IPS DF 4.7 (cell line): ENCODE results near the gene NIM1K.
"Not testable (repeated sequence)": the region's sequence is repeated elsewhere in the genome, so short reads cannot be mapped to it uniquely, and the experiment has no call there.

Experiments used
- DNase-seq: peaks from one replicate; pipeline ENCODE4 v3.0.0-alpha.2; 2013; ENCODE audit warnings: low spot score; ENCODE audit errors: extremely low read depth

Gene NIM1K

DNA sequence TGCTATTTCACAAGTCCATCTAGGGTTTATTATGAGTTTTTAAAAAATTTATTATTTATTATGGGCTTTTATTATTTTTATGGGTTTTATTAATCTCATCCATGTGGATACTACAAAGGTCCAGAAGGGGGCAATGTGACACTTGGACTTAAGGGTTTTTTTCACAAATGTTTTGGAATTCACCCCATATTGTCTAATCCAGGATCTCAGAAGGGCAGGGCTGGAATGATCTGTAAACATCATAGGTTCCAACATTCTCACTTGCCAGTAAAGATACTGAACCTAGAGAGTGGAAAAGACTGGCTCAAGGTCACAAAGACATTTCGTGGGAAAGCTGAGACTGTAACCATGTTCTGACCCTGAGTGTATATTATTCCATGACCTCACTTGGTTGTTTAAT lies 35.6 kb downstream of the NIM1K start:
- no peak for DNase-seq

DNA sequence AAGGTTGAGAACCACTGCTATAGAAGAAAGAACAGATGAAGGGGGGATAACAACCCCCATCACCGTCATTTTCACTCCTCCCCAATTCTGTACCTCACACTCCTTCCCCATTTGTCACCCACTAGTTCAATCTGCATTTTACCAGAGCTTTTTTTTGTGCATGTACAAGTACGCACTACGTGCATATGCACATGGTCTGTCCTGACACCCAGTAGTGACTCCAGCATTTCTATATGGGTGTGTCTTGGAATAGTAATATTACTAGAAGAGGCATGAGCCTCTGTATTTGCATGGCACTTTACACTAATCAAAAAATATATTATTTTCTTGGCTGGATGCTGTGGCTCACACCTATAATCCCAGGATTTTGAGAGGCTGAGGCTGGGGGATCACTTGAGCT lies 38.7 kb downstream of the NIM1K start:
- no peak for DNase-seq

DNA sequence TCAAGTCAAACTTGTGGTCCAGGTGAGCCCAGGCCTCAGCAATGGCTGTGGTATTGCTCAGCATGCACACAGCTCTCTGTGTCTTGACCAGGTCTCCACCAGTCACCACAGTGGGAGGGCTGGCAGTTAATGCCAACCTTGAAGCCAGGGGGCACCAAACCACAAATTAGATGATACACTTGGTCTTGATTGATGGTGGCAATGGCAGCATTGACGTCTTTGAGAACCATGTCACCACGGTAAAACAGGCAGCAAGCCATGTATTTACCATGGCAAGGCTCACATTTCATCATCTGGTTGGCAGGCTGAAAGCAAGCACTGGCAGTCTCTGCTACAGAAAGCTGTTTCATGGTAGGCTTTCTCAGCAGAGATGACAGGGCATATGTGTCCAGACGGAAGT lies 40.0 kb downstream of the NIM1K start:
- DNase-seq: no peak

DNA sequence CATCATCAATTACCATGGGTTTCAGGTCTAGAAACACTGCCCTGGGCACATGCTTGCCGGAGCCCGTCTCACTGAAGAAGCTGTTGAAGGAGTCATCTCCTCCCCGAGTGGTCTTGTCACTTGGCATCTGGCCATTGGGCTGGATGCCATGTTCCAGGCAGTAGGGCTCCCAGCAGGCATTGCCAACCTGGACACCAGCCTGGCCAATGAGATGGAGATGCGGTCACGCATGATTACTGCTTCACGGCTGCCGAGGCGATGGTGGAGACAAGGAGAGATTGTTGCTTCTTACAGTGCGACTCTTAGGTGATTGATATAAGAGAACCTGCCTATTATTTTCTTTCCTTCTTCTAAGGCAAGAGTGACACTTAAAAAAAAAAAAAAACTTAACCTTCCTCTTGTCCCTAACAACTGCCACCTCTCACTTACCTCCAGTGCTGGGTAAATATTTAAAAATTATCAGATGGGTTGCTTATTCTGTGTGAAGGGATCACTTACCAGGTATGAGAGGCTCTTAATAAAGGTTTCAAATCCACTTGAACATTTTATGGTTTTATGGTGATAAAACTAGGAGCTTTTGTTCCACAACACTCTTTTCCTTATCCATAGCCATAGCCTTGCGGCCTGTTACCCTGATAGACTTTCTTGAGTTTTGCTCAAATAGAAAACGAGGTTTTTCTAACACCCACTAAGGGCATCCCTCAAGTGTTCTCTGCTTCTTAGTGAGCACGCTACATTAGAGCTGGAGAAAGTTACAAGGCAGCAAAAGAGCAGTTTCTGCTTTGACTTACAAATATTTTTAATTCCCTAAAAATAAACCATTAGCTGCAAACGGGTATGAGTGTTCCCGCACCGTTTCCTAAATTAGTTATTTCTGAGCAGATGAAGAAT lies 41.2 kb downstream of the NIM1K start:
- DNase-seq: no peak

DNA sequence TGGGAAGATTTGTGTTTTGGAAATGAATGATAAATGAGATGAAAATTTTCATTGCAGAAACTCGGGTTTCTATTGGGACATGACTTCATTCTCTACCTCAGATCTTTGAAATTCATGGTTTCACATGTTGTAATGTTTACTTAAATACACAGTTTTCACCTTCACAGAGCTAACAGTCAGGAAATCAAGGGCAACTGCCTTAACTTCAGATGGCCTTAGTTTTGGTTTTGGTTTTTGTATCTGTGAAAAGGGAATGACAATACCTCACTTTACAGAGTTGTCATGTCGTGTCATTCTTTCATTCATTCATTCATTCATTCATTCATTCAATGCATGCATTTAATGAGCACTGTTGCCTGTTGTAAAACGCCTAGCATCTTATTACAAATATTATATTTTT lies 41.9 kb downstream of the NIM1K start:
- no peak for DNase-seq

DNA sequence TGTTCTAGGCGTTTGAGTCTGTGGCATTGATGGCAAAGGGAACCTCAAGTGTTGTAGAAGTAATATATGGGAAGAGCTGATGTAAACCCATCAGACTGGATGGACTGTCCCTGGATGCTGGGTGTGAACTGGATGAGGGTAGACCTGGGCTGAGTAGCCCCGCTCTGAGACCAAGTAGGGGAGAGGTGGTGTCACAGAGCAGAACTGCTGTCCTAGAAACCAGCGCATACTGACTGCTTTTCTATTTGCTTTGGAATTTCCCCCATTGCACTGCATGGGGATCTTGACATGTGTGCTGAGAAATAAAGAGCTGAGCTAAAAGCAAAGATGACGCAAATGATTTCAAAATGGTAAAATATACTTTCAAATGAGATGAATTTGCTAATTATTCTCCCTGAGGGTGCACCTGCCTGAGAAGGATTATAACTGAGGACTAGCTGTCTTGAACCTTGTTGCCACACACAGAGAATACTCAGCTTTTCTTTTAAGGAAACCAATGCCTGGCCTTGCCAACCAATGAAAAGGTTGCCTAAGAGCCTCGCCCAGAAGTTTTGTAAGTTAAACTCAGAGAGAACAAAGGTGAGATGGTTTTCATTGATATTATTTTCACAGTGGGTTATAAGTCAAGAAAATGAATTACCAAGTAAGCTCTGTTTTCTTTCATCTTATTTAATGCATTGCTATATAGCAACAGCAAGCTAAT lies 44.8 kb downstream of the NIM1K start:
- no peak for DNase-seq

DNA sequence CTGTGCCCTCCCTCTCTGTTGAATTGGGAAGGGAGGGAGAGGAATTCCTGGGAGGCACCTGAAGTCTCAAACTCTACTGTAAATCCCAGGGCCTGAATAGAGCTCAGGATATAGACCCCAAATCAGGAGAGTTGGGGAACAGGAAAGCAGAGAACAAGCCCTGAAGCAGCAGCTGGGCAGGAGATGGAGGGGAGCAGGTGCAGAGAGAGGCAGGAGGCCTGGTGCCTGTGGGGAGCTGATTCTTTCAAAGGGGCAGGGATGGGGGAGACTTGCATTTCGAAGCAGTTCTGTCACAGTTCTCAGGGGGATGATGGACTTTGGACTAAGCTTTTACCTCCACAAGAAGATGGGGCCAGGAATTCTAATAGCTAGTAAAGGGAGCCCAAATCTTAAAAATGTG lies 50.2 kb downstream of the NIM1K start:
- DNase-seq: no peak

DNA sequence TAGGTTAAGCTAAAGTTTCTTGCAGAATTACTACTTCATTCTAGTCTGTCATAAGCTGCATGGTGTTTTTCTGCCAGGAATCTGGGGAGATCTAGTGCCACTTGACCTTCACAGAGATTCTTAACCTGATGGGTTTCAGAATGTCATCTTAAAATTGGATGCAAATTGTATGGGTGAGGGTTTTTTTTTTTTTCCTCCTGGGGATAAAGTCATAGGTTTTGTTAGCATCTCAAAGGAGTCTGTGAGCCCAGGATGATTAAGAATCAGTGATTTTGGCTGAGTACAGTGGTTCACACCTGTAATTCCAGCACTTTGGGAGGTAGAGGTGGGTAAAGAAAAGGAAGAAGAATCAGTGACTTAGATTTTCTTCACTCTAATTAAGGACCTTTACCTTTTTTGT lies 51.2 kb downstream of the NIM1K start:
- DNase-seq: no peak

DNA sequence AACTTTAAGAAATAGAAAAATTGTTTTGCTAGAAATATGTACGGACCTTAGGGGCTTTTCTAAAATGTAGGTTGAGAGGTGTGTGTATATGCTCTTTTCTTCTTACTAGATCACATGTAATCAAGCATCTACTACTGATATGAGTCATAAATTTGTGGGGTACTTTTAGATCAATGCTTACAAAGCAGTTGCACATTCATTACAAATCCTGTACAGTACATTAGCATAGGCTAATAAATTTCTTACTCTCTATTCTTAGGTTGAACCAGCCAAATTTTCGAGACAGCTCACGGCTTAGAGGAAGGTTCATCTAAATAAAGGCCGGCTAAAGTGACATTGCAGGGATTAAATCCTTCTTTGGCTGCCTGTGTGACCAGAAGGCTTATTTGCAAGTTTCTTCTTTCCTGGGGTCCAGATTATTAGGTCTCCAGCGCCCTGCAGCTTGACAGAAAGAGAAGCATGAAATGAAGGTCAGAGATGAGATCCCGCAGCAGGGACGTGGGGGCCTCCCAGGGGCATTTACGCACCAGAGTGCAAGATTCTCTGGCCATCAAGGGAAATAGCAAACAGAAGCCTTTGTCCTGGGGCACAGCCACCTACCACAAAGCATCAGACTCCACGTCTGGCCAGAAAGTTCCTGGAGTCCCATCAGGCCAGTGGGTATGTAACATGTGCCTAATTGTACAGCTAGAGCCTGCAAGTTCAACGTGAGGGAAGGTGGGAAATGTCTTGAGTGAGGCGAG lies 53.0 kb downstream of the NIM1K start:
- DNase-seq: no peak

DNA sequence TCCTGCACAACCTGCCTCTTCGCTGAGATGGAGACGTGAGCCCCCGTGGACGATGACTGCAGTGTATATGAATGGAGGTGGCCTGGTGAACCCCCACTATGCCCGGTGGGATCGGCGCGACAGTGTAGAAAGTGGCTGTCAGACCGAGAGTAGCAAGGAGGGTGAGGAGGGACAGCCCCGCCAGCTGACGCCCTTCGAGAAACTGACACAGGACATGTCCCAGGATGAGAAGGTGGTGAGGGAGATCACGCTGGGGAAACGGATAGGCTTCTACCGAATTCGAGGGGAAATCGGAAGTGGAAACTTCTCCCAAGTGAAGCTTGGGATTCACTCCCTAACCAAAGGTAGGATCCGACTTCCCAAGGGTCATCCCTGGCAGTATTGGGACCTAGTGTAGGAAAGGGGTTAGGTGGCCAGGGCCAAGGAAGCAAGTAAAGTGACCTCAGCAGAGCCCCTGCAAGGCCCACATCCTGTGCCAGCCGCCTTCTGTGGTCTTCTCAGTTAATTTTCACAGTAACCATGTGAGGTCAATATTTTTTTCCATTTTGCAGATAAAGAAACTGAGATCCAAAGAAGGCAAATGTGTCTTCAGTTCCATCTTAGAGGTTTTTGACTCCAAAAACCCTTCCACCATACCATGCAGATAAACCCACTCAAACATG lies 53.8 kb downstream of the NIM1K start:
- no peak for DNase-seq

DNA sequence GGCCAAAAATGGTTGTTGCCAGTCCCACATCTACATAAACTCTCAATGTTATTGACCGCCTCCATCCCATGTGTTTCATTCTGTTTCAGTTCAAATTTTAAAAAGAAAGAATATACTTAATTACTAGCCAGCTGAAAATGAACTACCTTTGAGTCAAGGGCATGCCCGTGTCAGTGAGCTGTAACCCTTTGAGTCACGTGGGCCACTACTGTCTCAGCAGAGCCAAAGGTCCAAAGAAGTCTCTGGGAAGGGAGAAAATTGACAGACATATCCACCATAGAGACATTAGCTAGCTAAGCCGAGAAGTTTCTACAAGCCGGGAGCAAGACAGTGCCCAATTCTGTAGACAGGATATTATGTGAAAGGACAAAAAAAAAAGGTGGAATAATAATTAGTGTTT lies 59.7 kb downstream of the NIM1K start:
- DNase-seq: no peak

DNA sequence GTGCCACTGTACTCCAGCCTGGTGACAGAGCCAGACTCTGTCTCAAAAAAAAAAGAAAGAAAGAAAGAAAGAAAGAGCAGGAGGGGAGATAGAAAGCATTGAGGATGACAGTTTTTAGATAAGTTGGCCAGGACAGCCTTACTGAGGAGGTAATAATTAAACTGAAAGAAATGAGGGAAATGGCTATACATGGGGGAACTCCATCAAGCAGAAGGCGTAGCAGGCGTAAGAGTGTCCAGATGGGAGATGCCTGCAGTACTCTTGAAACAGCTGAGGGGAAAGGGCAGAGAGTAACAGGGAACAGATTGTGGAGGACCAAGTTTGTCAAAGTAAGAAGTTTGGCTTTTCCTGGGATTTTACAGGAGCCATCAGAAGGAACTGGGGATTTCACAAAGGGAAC lies 63.7 kb downstream of the NIM1K start:
- DNase-seq: no peak

DNA sequence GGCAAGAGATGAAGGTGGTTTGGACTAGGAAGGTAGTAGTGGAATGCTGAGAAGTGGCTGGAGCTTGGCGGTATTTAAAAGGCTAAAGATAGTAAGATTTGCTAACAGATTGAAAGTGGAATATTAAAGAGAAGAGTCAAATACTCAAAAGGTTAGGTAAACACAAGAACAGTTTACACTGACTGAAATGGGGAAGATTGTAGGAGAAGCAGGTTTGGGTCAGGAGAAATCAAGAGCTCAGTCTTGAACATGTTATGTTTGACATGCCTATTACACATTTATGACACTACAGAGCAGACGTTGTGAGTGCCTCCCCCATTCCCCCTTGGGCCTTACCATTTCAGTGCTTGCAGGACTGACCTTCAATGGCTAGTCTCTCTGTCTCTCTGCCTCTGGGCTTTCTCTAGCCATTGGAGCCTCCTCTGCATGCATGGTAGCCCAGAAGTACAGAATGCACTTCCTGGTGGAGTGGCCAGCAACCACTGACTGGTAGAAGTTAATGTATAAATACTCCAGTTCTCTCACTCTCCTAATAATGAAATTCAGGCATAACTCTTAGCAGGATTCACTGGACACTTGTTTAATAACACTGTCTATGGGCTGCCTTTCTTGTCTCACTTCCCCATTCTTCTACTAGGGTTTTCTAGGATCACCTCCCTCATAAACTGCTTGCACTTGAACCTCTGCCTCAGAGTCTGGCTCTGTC lies 64.4 kb downstream of the NIM1K start:
- DNase-seq: no peak

DNA sequence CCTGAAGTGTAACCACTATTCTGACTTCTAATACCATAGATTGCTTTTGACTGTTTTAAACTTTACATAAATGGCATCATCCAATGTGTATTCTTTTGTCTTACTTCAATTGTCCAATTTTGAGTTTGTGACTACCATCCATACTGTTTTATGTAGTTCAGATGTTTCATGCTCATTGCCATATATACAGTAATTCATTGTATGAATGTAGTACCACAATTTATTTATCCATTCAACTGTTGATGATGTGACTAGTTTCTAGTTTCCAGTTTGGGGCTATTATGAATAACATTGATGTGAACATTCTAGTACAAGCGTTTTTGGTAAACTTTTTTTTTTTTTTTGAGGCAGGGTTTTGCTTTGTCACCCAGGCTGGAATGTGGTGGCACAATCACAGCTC lies 66.1 kb downstream of the NIM1K start:
- no peak for DNase-seq

DNA sequence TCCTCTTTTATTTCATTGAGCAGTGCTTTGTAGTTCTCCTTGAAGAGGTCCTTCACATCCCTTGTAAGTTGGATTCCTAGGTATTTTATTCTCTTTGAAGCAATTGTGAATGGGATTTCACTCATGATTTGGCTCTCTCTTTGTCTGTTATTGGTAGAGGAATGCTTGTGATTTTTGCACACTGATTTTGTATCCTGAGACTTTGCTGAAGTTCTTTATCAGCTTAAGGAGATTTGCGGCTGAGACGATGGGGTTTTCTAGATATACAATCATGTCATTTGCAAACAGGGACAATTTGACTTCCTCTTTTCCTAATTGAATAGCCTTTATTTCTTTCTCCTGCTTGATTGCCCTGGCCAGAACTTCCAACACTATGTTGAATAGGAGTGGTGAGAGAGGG lies 70.2 kb downstream of the NIM1K start:
- not testable (repeated sequence) for DNase-seq

DNA sequence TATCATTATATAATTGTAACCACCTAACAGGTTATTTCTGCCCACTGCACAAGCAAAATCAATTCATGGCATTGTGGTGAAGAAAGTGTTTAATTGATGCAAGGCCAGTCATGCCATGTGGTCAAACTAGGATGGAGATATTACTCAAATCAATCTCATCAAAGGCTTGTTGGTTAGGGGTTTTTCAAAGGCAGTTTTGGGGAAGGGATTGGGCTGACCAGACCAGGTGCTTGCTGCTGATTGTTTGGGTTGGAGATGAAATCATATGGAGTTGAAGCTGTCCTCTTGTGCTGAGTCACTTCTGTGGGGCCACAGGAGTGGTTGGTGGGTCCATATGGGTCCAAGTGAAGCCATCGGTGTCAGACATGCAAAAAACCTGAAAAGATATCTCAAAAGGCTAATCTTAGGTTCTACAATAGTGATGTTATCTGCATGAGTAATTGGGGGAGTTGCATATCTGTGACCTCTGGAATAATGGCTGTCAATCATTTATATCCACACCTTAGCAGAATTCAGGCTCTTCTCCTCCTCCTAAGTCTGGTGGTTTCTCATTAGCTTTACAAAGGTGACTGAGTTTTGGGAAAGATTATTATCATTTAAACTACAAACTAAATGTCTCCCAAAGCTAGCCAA lies 76.3 kb downstream of the NIM1K start:
- DNase-seq: no peak

DNA sequence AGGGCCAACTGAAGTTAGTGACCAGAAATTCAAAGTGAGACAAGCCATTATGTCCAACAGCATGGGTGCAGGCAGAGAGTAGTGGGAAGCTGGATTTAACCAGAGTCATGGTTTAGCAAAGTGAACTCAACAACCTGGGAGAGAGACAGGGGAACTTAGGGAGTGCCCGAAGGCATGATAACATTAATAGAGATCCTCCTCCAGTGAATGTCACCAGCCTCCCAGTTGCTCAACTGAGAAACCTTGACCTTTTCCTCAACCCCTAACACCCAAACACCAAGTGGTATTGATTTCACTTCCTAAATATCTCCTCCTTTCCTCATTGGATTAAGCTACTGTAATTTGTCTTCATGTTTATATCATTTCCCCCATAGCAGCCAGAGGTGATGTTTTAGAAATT lies 78.6 kb downstream of the NIM1K start:
- no peak for DNase-seq

DNA sequence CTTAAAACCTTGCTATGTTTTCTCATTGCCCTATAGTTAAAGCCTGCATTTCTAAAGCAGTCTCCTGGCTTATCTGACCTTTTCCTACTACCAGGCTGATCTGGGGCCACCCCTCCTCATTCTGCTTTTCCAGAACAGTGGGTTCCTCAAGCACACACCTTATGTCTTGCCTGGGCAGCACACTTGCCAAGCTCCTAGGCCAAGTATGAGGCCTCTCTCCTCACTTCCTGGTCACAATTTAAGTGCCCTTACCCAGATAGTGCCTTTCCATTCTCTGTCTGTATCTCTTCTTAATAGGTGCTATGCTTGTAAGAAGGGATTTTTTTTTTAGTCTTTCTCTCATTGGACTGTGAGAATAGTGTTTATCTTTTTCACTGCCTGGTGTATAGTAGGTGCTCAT lies 81.5 kb downstream of the NIM1K start:
- no peak for DNase-seq

DNA sequence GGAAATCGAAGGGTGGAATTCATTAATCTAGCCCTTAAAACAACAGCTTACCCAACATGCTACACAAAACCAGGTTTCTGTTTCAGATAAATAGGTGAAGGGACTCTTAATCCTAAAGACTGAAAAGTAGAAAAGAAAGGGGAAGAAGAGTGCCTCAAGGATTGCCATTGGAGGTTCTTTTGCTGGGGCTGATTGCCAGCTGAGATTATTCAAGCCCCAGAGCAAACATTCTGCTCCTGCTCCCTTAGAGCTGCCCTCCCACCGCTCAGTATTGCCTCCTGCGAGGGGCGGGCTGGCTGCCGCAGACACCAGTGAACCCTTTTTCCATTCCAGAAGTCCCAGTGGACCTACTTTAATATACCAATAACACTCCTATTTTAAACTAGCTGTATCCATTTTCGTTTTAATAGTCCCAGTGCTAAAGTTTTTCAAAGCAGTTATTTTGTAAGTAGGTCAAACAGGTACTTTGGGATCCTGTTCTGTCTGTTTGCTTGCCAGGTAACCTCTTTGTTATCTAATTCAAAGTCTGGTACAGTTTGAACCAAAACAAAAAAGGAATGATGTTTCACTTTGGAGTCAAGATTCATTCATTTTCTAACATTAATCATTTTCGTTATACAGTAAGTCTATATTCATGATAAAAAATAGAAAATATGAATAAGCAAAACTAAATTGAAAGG lies 82.5 kb downstream of the NIM1K start:
- DNase-seq: no peak

DNA sequence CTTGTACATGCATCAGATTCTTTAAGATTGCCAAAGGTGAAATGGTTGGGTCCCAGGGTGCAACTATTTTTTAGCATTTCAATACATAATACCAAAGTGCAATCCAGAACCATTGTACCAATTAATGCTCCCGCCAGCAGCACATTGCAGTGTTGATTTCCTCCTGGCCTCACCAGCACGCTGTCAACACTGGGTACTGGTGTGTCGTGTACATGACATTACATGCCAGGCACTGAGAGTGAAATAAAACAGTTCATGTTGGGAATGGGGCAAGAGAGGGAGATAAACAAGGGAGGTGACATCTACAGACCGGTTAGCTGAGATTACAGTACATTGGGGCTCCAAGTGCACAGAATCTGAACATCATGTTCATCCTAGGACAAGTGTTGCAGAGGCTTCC lies 83.4 kb downstream of the NIM1K start:
- no peak for DNase-seq
